Nephron progenitor cell (in vitro differentiated cells): ENCODE measurements around the gene POU2F3.

Experiments used
- DNase-seq: peaks from one replicate; pipeline ENCODE4 v3.0.0; 2021
- H3K27ac Mint-ChIP-seq: 2 replicates; pipeline ENCODE4 v1.8.0; 2021; ENCODE audit warnings: mild to moderate bottlenecking, moderate library complexity, mixed read lengths
- H3K27me3 Mint-ChIP-seq: 2 replicates; pipeline ENCODE4 v1.8.0; 2021; ENCODE audit warnings: mild to moderate bottlenecking, low read depth, mixed read lengths; ENCODE audit not compliant: poor library complexity
- H3K36me3 Mint-ChIP-seq: 2 replicates; pipeline ENCODE4 v1.8.0; 2021; ENCODE audit warnings: low read depth, mixed read lengths
- H3K4me1 Mint-ChIP-seq: 2 replicates; pipeline ENCODE4 v1.8.0; 2021; ENCODE audit warnings: mixed read lengths
- H3K4me3 Mint-ChIP-seq: 2 replicates; pipeline ENCODE4 v1.8.0; 2021; ENCODE audit warnings: mild to moderate bottlenecking, moderate library complexity, mixed read lengths
- H3K9me3 Mint-ChIP-seq: 2 replicates; pipeline ENCODE4 v1.8.0; 2021; ENCODE audit warnings: mild to moderate bottlenecking, moderate library complexity, mixed read lengths
- CTCF ChIP-seq: fragments of 200-600 bp; sonication (generic); IDR thresholded peaks from 2 replicates; pipeline ENCODE4 v1.5.0; 2021; ENCODE audit warnings: antibody characterized with exemption

The POU2F3 gene

GRCh38 chr11:120221115-120221752 is 18.7 kb upstream of the POU2F3 start:
- H3K36me3 Mint-ChIP-seq = no peaks in the 10 kb centered on the region
- no peaks in the 10 kb centered on the region for H3K9me3 Mint-ChIP-seq
- peaks cover 64% of the 10 kb centered on the region for H3K4me1 Mint-ChIP-seq
- H3K4me3 Mint-ChIP-seq = no peak overlapping the region
- no peak overlapping the region for H3K27ac Mint-ChIP-seq
- H3K27me3 Mint-ChIP-seq = peaks cover 50% of the 10 kb centered on the region
- no peak for DNase-seq
- TF ChIP-seq CTCF = no peak

- no peak for TF ChIP-seq CTCF
- H3K4me1 Mint-ChIP-seq = peaks cover 65% of the 10 kb centered on the region
- no peak overlapping the region for H3K27ac Mint-ChIP-seq
- no peaks in the 10 kb centered on the region for H3K36me3 Mint-ChIP-seq
- no peaks in the 10 kb centered on the region for H3K9me3 Mint-ChIP-seq
- H3K4me3 Mint-ChIP-seq = no peak overlapping the region
- H3K27me3 Mint-ChIP-seq = peaks cover 50% of the 10 kb centered on the region
- DNase-seq = no peak
Measured at GRCh38 chr11:120222916-120223315, 17.0 kb upstream of the POU2F3 start.

GRCh38 chr11:120223793-120224192 is 16.1 kb upstream of the POU2F3 start:
- Mint-ChIP-seq H3K9me3 (no peaks in the 10 kb centered on the region), H3K27me3 (peaks cover 50% of the 10 kb centered on the region), H3K36me3 (no peaks in the 10 kb centered on the region), H3K27ac (no peak overlapping the region), H3K4me3 (no peak overlapping the region), H3K4me1 (peaks cover 62% of the 10 kb centered on the region)
- no peak for DNase-seq
- no peak for TF ChIP-seq CTCF

- peaks cover 50% of the 10 kb centered on the region for H3K27me3 Mint-ChIP-seq
- H3K4me1 Mint-ChIP-seq = peaks cover 57% of the 10 kb centered on the region
- DNase-seq = no peak
- H3K36me3 Mint-ChIP-seq = no peaks in the 10 kb centered on the region
- no peaks in the 10 kb centered on the region for H3K9me3 Mint-ChIP-seq
- no peak overlapping the region for H3K4me3 Mint-ChIP-seq
- H3K27ac Mint-ChIP-seq = no peak overlapping the region
- no peak for TF ChIP-seq CTCF
Measured at GRCh38 chr11:120224361-120224760, 15.6 kb upstream of the POU2F3 start.

- H3K27ac Mint-ChIP-seq = no peak overlapping the region
- no peaks in the 10 kb centered on the region for H3K9me3 Mint-ChIP-seq
- no peaks in the 10 kb centered on the region for H3K36me3 Mint-ChIP-seq
- H3K4me3 Mint-ChIP-seq = no peak overlapping the region
- H3K4me1 Mint-ChIP-seq = peaks cover 49% of the 10 kb centered on the region
- DNase-seq = no peak
- peaks cover 49% of the 10 kb centered on the region for H3K27me3 Mint-ChIP-seq
- no peak for TF ChIP-seq CTCF
Measured at GRCh38 chr11:120224972-120225909, 14.7 kb upstream of the POU2F3 start.
